ENCODE results near the gene SAFB.

The SAFB gene

GRCh38 chr19:5717215-5717935, 94.5 kb downstream of the SAFB start:
- H3K4me1 ChIP-seq (ENCODE audit: insufficient read depth, poor library complexity, severe bottlenecking) = peaks cover 2% of the 10 kb centered on the region
- H3K27me3 ChIP-seq (ENCODE audit: insufficient read depth, poor library complexity, severe bottlenecking) = no peaks in the 10 kb centered on the region
- ATAC-seq (ENCODE audit: low read depth) (no peak), DNase-seq (ENCODE audit: low spot score) (no peak)
- H3K4me3 ChIP-seq (ENCODE audit: severe bottlenecking) = no peak overlapping the region
- H3K36me3 ChIP-seq (ENCODE audit: low read depth) = peaks cover 47% of the 10 kb centered on the region
- no peak for TF ChIP-seq CTCF (IDR thresholded peaks at IDR 0.05; ENCODE audit: poor library complexity, severe bottlenecking)
- H3K9me3 ChIP-seq (ENCODE audit: severe bottlenecking) = no peaks in the 10 kb centered on the region
- H3K27ac ChIP-seq (ENCODE audit: poor library complexity, severe bottlenecking) = peak overlapping the region; percentile 73

Measured in RWPE2 (cell line).